MM.1S (cell line): Measurements from ENCODE around the gene THBS3.
A peak's percentile ranks its signal among the peaks of the same experiment; 100 is the strongest.

ENCODE experiments used
- EZH2 ChIP-seq: fragments of 300-600 bp; sonication (generic); optimal IDR thresholded peaks from 2 replicates; pipeline ENCODE3; 2017; ENCODE audit warnings: low read depth, mild to moderate bottlenecking, antibody characterized with exemption, low read length, mixed read lengths
- EZH2phosphoT487 ChIP-seq: fragments of 300-600 bp; sonication (generic); IDR thresholded peaks from 2 replicates; pipeline ENCODE4 v1.6.1; 2018; ENCODE audit warnings: antibody characterized with exemption, low read length
- TF ChIP-seq, protein P1 (sequence below): fragments of 300-600 bp; sonication (generic); IDR thresholded peaks from 2 replicates; pipeline ENCODE4 v1.5.1; 2016; ENCODE audit warnings: antibody characterized with exemption, low read length, mixed read lengths

GRCh38 chr1:155172732-155173477 is 34.8 kb downstream of the THBS3 start, which contains the start of gene KRTCAP2:
- TF ChIP-seq, protein P1, sequence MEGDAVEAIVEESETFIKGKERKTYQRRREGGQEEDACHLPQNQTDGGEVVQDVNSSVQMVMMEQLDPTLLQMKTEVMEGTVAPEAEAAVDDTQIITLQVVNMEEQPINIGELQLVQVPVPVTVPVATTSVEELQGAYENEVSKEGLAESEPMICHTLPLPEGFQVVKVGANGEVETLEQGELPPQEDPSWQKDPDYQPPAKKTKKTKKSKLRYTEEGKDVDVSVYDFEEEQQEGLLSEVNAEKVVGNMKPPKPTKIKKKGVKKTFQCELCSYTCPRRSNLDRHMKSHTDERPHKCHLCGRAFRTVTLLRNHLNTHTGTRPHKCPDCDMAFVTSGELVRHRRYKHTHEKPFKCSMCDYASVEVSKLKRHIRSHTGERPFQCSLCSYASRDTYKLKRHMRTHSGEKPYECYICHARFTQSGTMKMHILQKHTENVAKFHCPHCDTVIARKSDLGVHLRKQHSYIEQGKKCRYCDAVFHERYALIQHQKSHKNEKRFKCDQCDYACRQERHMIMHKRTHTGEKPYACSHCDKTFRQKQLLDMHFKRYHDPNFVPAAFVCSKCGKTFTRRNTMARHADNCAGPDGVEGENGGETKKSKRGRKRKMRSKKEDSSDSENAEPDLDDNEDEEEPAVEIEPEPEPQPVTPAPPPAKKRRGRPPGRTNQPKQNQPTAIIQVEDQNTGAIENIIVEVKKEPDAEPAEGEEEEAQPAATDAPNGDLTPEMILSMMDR = peak; percentile 99
- TF ChIP-seq EZH2 = no peak
- TF ChIP-seq EZH2phosphoT487 = no peak
